HepG2 (cell line): ENCODE data around the gene IL17RB.

Experiments used
- GATAD2A ChIP-seq: IDR thresholded peaks from 2 replicates; pipeline ENCODE4 v1.6.1; 2016
- JUN ChIP-seq: sonication (generic); formaldehyde crosslinking; IDR thresholded peaks from 2 replicates; pipeline ENCODE4 v1.4.0; 2020; ENCODE audit warnings: mild to moderate bottlenecking, missing genetic modification reagents
- PHF8 ChIP-seq: sonication (generic); formaldehyde crosslinking; IDR thresholded peaks from 2 replicates; pipeline ENCODE4 v1.5.0; 2020; ENCODE audit warnings: missing genetic modification reagents
- POLR2A ChIP-seq, 2 experiments: IDR thresholded peaks; 2 replicates each; pipeline ENCODE4 v1.6.1; 2011; ENCODE audit warnings: low read depth in 2 of 2, low read length in 2 of 2, mild to moderate bottlenecking in 1 of 2, moderate library complexity in 1 of 2; ENCODE audit not compliant: insufficient read depth in 1 of 2
- RNF2 ChIP-seq: fragments of 450-650 bp; conservative IDR thresholded peaks from 2 replicates; pipeline ENCODE4 v1.6.1; 2016; ENCODE audit warnings: low read depth
- ZBTB7B ChIP-seq: sonication (generic); formaldehyde crosslinking; IDR thresholded peaks from 2 replicates; pipeline ENCODE4 v1.4.0; 2020; ENCODE audit warnings: missing genetic modification reagents
- ZEB1 ChIP-seq: IDR thresholded peaks from 2 replicates; pipeline ENCODE4 v1.6.1; 2012; ENCODE audit warnings: mild to moderate bottlenecking, low read depth, inconsistent platforms; ENCODE audit not compliant: insufficient replicate concordance
- ZFP1 ChIP-seq: IDR thresholded peaks from 2 replicates; pipeline ENCODE4 v1.6.1; 2016
- ZNF383 ChIP-seq: sonication (generic); formaldehyde crosslinking; IDR thresholded peaks from 2 replicates; pipeline ENCODE4 v1.4.0; 2020; ENCODE audit warnings: missing genetic modification reagents, mild to moderate bottlenecking, borderline replicate concordance
- ZNF530 ChIP-seq: sonication (generic); formaldehyde crosslinking; IDR thresholded peaks from 2 replicates; pipeline ENCODE4 v1.5.0; 2020; ENCODE audit warnings: low read depth, mild to moderate bottlenecking, missing genetic modification reagents
- TF ChIP-seq, protein P1 (sequence below): sonication (generic); formaldehyde crosslinking; IDR thresholded peaks from 2 replicates; pipeline ENCODE4 v1.4.0; 2020; ENCODE audit warnings: low read depth, mild to moderate bottlenecking, missing genetic modification reagents
- TF ChIP-seq, protein P2 (sequence below): sonication (generic); formaldehyde crosslinking; IDR thresholded peaks from 2 replicates; pipeline ENCODE4 v1.8.0; 2022; ENCODE audit warnings: low read depth, missing genetic modification reagents

DNA sequence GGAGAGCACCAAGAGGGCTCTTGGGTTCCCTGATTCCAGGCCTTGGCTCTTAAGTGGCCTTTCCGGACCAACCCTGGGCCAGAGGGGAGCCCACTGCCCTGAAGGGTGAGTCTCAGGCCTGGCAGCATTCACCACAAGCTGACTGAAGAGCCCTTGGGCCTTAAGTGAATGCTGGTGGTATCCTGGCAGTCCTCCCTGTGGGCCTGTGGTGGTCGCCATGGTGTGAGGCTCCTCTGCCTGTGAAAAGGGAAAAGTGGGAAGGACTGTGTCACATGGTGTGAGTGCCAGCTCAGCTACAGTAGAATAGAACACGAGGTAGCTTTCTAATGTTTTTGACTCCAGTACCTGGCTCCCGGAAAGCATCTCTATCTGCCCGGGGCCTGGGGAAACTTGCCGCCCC is 15.4 kb upstream of the IL17RB start:
- no peak for TF ChIP-seq PHF8 (CRISPR knock-in tag)
- no peak for TF ChIP-seq ZNF530 (CRISPR knock-in tag)
- TF ChIP-seq JUN (CRISPR knock-in tag): no peak
- no peak for TF ChIP-seq ZNF383
- TF ChIP-seq ZBTB7B (CRISPR knock-in tag): no peak
- no peak for TF ChIP-seq POLR2A (IDR thresholded peaks at IDR 0.05; ENCODE audit: insufficient read depth in 1 of 2, low read depth in 2 of 2, low read length in 2 of 2)
- no peak for TF ChIP-seq ZEB1
- TF ChIP-seq ZFP1 (CRISPR knock-in tag): no peak
- TF ChIP-seq RNF2: no peak
- no peak for TF ChIP-seq GATAD2A
- TF ChIP-seq, protein P1, sequence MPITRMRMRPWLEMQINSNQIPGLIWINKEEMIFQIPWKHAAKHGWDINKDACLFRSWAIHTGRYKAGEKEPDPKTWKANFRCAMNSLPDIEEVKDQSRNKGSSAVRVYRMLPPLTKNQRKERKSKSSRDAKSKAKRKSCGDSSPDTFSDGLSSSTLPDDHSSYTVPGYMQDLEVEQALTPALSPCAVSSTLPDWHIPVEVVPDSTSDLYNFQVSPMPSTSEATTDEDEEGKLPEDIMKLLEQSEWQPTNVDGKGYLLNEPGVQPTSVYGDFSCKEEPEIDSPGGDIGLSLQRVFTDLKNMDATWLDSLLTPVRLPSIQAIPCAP (CRISPR knock-in tag): no peak
- TF ChIP-seq, protein P2, sequence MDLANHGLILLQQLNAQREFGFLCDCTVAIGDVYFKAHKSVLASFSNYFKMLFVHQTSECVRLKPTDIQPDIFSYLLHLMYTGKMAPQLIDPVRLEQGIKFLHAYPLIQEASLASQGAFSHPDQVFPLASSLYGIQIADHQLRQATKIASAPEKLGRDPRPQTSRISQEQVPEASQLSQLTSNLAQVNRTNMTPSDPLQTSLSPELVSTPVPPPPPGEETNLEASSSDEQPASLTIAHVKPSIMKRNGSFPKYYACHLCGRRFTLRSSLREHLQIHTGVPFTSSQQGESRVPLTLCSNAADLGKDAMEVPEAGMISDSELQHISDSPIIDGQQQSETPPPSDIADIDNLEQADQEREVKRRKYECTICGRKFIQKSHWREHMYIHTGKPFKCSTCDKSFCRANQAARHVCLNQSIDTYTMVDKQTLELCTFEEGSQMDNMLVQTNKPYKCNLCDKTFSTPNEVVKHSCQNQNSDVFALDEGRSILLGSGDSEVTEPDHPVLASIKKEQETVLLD (CRISPR knock-in tag): no peak
